ENCODE data around the gene PMPCA.
"Not testable (repeated sequence)": the region's sequence is repeated elsewhere in the genome, so short reads cannot be mapped to it uniquely, and the experiment has no call there.

Gene PMPCA

DNA sequence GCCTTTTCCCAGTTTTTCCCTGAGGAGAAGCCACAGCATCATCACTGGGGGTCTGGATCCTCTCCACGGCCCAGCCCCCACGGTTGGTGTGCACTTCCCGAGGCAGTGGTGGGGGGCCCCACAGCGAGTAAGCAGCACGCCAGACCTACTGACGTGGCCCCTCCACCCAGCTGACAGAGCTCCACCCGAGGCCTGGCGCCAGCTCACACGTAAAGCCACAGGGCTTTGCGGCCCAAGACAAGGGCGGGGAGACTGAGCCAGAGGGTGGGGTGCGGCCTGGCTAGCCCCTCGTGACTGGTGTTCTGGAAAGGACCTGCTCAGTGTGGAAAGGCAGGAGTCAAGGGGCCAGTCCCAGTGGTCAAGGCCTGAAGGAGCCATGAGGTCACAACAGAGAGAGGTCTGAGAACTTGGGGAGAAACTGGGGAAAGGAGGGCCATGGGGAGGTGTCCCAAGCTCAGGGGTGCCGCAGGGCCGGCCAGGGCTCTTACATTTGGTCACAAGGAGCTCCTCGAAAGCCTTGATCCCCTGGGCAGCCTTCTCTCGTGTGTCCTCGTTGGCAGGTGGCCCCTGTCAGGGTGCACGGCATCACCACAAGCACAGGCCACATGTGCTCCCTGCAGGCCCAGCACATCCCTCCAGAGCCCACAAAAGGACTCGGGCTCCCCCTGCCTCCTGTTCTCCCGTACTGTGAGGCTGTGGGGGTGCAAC lies 16.0 kb upstream of the PMPCA start:
- DNase-seq: no peak

DNA sequence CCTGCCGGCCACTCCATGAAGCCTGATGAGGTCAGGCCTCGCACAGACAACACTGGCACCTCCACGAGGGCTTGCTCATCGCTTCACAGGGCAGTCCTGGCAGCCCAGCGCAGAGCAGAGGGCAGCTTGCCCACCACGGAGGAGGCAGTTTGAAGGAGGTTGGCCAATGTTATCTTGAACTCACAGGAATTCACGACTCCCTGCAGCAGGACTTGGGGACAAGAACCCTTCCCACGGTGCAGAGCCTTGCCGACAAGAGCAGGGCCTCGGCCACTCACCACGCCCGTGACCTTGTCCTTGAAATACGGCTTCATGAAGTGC lies 15.5 kb upstream of the PMPCA start:
- DNase-seq: no peak

DNA sequence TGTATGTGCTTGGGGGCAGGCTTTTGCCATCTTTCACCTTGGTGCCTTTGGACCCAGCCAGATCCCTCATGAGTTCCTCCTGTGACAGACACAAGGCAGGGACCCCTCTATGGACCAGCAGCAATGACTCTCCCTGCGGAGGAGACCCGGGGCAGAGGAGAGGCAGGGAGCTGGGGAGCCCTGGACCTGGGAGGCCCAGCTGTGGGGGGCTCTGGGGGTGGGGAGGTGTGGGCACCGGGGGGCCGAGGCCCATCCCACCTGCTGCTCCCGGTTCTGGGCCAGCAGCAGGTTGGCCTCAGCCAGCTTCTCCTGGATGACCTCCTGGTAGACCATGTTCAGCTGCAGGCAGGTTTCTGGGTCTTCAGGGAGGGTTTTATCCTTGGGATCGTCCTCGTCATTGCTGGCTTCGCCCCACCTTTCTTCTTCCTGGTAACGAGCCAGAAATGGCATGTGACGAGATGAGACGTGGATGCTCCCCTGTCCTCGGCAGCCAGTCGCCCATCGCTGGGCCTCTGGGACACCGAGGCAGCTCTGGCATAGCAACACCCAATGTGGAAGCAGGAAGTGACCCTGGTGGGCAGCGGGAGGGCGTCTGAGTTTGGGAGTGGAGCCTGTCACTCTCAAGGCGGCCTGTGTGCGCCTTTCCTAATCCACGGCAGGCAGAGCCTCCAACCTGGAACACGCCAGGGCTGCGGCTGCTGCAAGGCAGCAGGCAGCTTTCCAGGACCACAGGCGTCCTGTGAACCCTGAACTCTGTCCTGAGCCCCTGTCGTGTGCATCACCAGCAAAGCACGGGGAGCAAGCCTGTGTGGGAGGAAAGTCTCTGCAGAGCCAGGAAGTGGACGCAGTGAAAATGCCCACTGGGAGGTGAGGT lies 14.9 kb upstream of the PMPCA start:
- DNase-seq: no peak

DNA sequence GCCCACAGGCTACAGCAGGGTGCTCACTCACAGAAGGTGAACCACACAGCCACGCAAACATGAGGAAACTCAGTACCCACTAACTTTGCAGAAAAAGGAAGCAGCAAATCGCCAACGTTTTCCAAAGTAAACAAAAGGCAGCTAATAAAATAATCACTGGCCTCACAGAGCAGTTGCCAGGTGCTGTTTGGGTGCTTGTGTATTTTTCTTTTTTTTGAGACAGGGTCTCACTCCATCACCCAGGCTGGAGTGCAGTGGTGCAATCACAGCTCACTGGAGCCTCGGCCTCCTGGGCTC lies 14.3 kb upstream of the PMPCA start:
- no peak for DNase-seq

DNA sequence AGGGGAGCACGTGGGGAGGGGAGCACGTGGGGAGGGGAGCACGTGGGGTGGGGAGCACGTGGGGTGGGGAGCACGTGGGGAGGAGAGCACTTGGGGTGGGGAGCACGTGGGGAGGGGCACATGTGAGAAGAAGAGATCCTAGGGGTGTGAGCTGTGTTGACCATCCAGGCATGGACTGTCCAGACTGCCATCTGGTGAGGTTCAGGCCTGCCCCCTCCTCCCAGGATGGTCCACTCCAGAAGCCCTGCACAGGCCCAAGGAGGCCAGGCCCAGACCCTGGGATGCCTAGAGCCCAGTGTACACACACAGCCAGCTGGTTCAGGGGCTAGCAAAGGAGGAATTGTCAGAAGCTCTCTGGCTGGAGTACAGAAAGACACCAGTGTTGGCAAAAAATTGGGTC lies 12.8 kb upstream of the PMPCA start:
- DNase-seq: no peak

GRCh38 chr9:136398286-136398685 lies 12.2 kb upstream of the PMPCA start:
- no peak for DNase-seq

DNA sequence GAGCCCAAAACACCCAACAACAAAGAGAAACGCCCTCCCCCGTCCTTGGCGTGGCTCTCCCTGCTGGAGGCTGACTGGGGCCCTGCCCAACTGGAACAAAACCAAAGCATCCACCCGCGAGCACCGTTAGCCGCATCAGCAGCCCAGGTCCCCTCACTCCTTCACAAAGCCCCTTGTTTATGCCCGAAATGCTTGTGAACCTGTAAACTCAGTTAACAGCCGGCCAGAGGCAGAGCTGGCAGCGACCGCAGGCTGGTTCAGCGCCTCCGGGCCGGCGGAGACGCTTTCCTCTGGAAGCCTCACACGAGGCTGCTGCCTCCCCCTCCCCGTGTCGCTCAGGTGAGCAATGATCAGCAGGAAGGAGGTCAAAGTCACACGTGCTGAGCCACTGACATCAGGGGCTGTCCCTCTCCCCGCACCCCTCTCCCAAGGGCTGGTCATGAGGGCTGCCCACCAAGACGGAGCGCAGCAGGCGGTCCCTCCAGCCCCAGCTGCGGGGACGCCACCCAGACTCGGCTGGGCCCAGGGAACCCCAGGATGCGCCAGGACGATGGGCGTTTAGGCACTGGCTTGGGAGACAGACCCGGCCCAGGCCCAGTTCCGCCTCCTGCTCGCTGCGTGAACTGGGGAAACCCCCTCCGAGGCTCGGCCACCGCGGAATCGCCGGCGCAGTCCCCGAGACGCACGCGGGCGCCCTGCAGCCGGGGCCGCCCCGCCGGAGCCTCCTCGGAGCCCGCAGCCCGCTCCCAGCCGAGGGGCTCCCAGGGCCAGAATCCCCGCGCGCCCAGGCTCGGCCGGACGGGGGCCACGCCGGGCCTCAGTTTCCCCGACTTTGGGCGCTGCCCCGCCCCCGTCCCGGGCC lies 11.1 kb upstream of the PMPCA start:
- DNase-seq: no peak

GRCh38 chr9:136400038-136400834 lies 10.2 kb upstream of the PMPCA start, which contains the start of gene SNAPC4:
Gene SNAPC4, minus strand, starts transcription at chr9:136400170. Its CDS starts 1,742 bp downstream, at chr9:136398428.
- peak; percentile 52 for DNase-seq

DNA sequence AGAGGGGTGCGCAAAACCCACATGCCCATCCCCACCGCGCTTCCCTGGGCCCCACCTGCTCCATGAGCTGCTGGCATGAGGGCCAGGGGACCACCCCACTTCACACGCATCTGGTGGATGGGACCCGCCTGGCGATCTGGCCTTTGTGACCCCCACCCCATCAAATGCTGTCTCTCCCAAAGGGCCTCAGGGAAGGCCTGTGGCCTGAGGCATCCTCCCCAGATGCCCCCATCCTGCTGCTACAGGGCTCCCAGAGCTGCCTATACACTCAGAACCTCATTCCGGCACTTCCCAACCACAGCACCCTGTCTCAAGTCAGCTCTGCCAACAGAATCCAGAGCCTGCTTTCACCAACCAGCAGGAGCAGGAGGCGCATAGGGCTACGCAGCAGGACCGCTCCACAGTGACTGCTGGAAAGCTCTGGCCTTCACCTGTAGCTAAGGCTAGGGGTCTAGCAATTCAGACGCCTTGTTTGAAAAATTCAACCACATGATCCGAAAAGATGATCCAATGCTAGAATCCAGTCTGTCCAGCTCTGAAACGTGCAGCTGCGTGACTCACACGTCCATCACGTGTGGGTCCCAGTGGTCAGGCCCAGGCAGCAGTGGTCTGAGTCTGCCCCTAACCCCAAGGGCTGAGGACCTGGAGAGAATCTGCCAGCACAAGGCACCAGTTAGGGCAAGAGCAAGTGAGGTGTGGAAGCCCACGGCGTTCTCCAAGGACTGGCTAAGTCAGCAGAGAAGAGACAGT lies 9.1 kb upstream of the PMPCA start:
- no peak for DNase-seq

DNA sequence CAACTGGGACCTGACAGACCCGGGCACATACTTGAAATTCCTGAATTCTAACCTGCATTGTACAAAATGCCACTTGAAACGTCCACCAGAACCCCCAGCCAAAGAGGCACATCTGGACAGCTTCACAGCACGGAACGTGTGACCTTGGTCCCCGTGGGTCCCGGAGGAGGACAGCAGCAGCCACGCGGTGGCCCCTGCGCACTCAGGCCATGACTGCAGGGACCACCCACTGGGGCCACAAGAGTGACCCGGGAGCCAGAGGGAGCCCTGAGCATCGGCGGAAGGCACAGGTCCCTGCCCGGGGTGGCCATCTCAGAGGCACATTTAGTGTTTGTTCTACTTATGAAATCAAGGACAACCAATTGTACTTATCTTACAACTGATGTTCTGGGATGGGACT lies 8.4 kb upstream of the PMPCA start:
- no peak for DNase-seq

GRCh38 chr9:136403538-136403914 lies 6.9 kb upstream of the PMPCA start:
- DNase-seq: no peak

GRCh38 chr9:136403915-136404800 lies 6.3 kb upstream of the PMPCA start:
- DNase-seq: no peak

DNA sequence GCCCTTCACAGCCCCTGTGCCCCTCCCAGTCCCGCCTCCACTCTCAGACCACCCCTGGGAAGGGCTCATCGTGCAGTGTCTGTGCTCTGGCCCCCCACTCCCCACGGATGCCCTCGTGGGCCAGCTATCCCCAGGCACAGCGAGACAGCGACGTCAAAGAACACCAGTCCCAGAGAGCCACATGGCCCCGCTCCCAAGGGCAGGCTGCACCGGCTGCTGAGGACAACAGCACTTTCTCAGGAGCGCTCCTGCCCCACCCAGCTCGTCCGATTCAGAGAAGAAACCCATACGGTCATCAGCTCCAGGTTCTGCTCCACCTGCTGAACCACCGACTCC lies 5.7 kb upstream of the PMPCA start:
- DNase-seq: no peak

- no peak for DNase-seq
Observed at GRCh38 chr9:136405481-136405880, 5.0 kb upstream of the PMPCA start.

DNA sequence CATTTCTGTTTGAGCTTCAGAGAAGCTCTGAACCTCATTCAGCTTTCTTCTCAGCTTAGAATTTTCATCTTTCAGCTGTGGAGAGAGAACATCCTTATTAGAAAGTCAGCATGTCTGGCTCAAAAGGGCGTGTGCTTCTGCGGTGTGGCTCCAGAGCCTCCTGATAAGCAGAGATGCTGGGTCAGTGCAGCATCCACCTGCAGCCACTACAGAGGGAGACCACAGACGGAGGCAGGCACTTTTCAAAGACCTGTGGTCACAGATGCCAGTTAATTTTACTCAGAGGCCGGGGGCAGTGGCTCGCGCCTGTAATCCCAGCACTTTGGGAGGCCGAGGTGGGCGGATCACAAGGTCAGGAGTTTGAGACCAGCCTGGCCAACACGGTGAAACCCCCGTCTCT lies 4.6 kb upstream of the PMPCA start:
- not testable (repeated sequence) for DNase-seq

DNA sequence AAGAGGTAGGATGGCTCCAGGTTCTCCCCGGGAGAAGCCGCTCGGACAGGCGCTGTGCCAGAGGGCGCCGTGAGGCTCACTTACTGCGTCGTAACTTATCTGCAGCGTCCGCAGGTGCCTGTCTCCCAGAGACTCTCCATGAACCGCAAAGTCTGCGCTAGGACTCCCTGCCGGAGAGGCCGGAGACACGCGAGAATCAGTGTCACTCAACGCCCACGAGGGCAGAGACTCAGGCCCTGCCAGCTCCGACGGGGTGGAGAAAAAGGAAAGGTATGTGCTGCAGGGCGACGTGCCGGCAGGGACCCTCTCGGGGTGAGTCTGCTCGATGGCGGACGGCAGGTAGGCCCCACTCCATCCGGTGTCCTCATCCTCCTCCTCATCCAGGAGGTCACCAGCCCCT lies 3.4 kb upstream of the PMPCA start:
- not testable (repeated sequence) for DNase-seq

DNA sequence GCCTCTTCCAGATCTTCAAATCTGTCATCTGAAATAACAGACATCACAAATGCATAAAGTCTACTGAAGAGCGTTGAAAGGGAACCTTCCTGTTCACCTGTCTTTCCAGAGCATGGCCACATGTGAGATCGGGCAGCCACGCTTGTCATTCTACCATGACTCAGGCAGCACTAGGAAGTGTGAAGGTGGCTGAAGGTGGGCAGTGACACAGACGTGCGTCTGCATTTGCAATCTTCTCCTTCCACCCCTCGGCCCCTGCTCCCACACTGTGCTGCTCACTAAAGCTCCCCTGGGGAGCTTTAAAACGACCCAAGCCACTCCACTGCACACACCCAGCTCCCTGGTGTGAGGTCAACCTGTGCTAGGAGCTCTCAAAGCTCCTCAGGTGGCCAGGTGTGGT lies 2.5 kb upstream of the PMPCA start:
- no peak for DNase-seq

DNA sequence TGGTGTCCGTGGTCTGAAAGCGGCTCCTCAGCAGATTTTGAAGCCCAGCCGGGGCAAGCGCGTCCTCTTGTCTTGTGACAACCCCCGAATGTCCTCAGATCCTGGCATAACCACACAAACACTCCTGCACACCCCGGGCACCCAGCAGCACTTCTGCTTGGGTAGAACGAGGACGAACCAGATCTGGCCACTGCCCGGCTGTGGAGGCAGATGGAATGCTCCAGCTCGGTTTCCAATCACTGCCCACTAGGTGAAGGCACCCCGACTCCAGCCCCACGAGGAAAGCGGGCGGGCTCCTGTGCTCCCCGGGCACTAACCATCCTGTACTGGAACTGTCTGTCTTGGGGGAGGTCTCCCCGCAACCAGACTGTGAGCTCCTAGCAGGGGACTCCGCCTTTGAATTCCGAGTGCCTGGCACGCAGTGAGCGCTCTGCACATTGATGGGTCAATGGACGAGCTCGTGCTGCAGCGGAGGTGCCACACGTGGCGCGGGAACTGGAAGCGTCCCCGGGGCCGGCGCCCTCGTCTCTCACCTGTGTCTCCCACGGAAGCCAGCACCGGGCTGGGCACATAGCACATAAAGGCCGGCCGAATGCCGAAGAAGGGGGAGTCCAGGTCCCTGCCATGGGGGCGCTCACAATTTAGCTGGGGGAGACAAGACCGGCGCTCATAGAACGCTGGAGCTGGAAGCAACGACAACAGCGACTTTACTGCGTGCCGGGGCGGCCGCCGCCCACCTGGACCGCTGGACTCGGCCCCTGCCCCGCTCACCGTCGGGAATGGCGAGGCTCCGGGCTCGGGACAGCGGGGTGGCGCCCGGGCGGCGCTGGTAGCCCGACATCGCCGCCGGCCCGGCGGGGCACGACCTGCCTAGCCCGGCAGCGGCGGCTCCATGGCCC lies 652 bp upstream of the PMPCA start:
- DNase-seq: no peak

GRCh38 chr9:136411378-136411777 lies 920 bp downstream of the PMPCA start:
- no peak for DNase-seq

GRCh38 chr9:136412962-136413361 lies 2.5 kb downstream of the PMPCA start:
- no peak for DNase-seq

Measured in NCI-H1694 (cell line).